ENCODE measurements around the gene PAF1. TPM values are rescaled to one million over a fixed set of nuclear protein-coding genes. Genes with fewer than 3 reads are reported as not detected.

The PAF1 gene
- total and polyA plus RNA-seq, 2 of the 13 experiments (the other 11 are each of a cell fraction or from before 2014, with no cell fraction given): 30.2 to 31.1 TPM

GRCh38 chr19:39402346-39403300, 11.7 kb upstream of the PAF1 start (continued):
- no peak for TF ChIP-seq ZNF574 (CRISPR knock-in tag; IDR thresholded peaks at IDR 0.05)
- TF ChIP-seq CHCHD3 (CRISPR knock-in tag; IDR thresholded peaks at IDR 0.05): peak; percentile 17; the same call in 1 of the 2 replicates
- TF ChIP-seq ZNF768 (CRISPR knock-in tag; IDR thresholded peaks at IDR 0.05): peak; percentile 10; the same call in 1 of the 2 replicates
- no peak for TF ChIP-seq ZNF782 (CRISPR knock-in tag; IDR thresholded peaks at IDR 0.05; ENCODE audit: borderline replicate concordance)
- TF ChIP-seq IRX3 (CRISPR knock-in tag; IDR thresholded peaks at IDR 0.05; ENCODE audit: borderline replicate concordance, low read depth): no peak
- no peak for TF ChIP-seq EP300 (IDR thresholded peaks at IDR 0.05; ENCODE audit: low read depth in 2 of 2, low read length in 2 of 2)
- 0 out of 2 replicates have a peak, but pooled peaks have one; percentile 19 for TF ChIP-seq EP300 (CRISPR knock-in tag; IDR thresholded peaks at IDR 0.05; ENCODE audit: borderline replicate concordance)
- TF ChIP-seq NFE2L1 (CRISPR knock-in tag; IDR thresholded peaks at IDR 0.05; ENCODE audit: borderline replicate concordance): no peak
- no peak for TF ChIP-seq ZEB1 (IDR thresholded peaks at IDR 0.05; ENCODE audit: insufficient replicate concordance, low read depth)
- TF ChIP-seq PAWR (CRISPR knock-in tag; IDR thresholded peaks at IDR 0.05; ENCODE audit: borderline replicate concordance): no peak
- 0 out of 2 replicates have a peak, but pooled peaks have one; percentile 50 for TF ChIP-seq ZNF773 (CRISPR knock-in tag; IDR thresholded peaks at IDR 0.05; ENCODE audit: borderline replicate concordance)
- no peak for TF ChIP-seq ZNF646 (CRISPR knock-in tag; IDR thresholded peaks at IDR 0.05)
- TF ChIP-seq ZBTB7A (CRISPR knock-in tag; IDR thresholded peaks at IDR 0.05): 0 out of 2 replicates have a peak, but pooled peaks have one; percentile 12
- TF ChIP-seq MEIS1 (CRISPR knock-in tag; IDR thresholded peaks at IDR 0.05; ENCODE audit: borderline replicate concordance): no peak
- TF ChIP-seq HOXA3 (CRISPR knock-in tag; IDR thresholded peaks at IDR 0.05): peak; percentile 73
- TF ChIP-seq NCOA2 (CRISPR knock-in tag; IDR thresholded peaks at IDR 0.05): no peak
- TF ChIP-seq ZNF253 (CRISPR knock-in tag; IDR thresholded peaks at IDR 0.05; ENCODE audit: borderline replicate concordance): no peak

Data from HepG2 (cell line).